Jurkat, Clone E6-1 (cell line): Measurements from ENCODE around the gene PLB1.

ENCODE experiments used
- DNase-seq: peaks from one replicate; pipeline ENCODE4 v3.0.0-alpha.2; 2011; ENCODE audit warnings: low read depth, low spot score
- H3K4me3 ChIP-seq: 2 replicates; pipeline ENCODE4 v1.5.1; 2011; ENCODE audit warnings: mild to moderate bottlenecking, low read length, control low read depth, moderate library complexity

The PLB1 gene

GRCh38 chr2:28601616-28602015 lies 105.8 kb downstream of the PLB1 start:
- no peak overlapping the region for H3K4me3 ChIP-seq
- DNase-seq = no peak

- DNase-seq = no peak
- H3K4me3 ChIP-seq = no peak overlapping the region
These were observed 106.3 kb downstream of the PLB1 start for GRCh38 chr2:28602136-28602660.

- H3K4me3 ChIP-seq = no peak overlapping the region
- DNase-seq = no peak
These were observed 107.1 kb downstream of the PLB1 start for GRCh38 chr2:28602751-28603639.

DNA sequence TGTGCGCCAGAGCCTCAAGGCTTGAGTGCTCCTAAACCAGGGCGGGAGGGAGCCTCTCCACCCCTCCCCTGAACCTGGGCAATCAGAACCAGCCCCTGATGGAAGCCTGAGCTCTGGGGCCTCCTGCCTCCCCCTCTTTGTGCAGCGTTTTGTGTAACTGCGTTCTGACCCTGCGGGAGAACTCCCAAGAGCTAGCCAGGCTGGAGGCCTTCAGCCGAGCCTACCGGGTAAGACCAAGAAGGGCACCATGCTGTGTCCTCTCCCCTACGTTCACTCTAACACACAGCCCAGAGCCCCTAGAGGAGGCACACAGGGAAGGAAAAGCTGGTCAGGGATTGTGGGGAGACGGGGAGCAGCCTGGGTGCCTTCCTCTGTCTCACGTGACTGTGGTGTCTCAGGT lies 108.0 kb downstream of the PLB1 start:
- no peak for DNase-seq
- no peak overlapping the region for H3K4me3 ChIP-seq

DNA sequence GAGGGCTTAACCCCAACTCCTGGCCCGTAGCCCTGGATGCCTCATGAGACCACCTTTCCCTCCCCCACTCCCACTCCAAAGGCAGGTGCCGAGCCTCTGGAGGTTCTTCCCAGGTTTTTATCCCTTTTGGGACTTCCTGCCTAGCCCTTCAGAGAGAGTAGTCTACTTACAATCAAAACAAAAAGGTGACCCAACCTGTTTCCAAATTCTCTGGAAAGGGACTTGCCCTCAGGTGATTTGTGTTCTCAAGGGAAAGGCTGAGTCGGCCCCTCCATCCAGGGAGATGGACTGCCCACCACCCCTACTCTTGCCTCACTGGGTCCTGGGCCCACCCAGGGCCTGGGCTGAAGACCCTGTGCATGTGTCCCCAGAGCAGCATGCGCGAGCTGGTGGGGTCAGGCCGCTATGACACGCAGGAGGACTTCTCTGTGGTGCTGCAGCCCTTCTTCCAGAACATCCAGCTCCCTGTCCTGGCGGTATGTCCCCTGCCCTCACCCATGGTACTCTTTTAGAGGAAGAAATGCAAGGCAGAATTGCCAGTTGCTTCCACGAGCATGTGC lies 108.5 kb downstream of the PLB1 start:
- no peak for DNase-seq
- H3K4me3 ChIP-seq = no peak overlapping the region

DNA sequence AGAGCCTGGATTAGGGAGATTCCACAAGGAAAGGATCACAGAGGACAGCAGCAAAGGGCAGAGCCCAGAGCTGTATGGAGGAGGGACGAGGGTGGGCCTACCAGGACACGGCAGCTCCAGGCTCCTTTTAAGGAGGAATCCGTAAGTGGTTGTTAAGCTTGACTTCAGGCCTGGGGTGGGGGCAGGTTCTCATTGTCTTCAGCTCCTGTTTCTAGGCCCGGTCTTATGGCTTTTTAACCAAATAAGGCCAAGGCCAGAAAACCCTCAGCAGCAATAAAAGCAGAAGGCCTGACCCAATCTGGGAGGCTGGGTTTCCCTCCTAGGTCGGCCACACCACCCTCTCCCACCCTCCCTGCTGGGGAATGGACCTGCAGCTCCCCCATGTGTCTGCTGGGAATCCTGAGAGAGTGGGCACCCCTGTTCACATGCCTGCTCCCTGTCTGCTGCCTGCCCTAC lies 111.2 kb downstream of the PLB1 start:
- no peak overlapping the region for H3K4me3 ChIP-seq
- DNase-seq = no peak

GRCh38 chr2:28607730-28608499 lies 112.1 kb downstream of the PLB1 start:
- no peak overlapping the region for H3K4me3 ChIP-seq
- DNase-seq = no peak

- no peak for DNase-seq
- H3K4me3 ChIP-seq = no peak overlapping the region
These were observed 112.9 kb downstream of the PLB1 start for GRCh38 chr2:28608500-28609424.

- H3K4me3 ChIP-seq = no peak overlapping the region
- no peak for DNase-seq
These were observed 114.8 kb downstream of the PLB1 start for GRCh38 chr2:28610583-28611201.

DNA sequence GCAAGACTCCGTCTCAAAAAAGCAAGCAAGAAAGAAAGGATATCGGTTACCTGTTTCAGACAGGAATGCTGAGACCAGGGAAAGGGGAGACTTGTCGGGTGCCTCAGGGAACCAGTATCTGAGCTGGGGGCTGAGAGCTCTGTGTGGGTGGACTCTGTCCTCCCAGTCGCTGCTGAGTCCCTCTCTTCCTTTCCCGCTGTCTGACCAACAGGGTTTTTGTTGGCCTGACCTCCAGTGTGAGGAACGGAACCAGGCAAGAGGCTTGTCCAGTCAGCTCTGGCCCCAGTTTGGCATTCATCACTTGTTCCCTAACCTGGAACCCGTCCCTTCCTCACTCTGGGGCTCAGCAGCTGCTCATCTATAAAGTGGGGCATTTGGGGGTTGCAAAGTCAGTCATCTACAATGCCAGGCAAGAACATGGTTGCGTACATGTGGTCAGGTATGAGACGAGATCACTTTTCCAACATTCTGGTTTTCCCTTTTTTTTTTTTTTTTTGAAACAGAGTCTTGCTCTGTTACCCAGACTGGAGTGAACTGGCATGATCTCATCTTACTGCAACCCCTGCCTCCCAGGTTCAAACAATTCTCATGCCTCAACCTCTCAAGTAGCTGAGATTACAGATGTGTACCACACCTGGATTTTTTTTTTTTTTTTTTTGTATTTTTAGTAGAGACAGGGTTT lies 116.4 kb downstream of the PLB1 start:
- no peak overlapping the region for H3K4me3 ChIP-seq
- no peak for DNase-seq

GRCh38 chr2:28613186-28613585 lies 117.3 kb downstream of the PLB1 start:
- no peak for DNase-seq
- no peak overlapping the region for H3K4me3 ChIP-seq

DNA sequence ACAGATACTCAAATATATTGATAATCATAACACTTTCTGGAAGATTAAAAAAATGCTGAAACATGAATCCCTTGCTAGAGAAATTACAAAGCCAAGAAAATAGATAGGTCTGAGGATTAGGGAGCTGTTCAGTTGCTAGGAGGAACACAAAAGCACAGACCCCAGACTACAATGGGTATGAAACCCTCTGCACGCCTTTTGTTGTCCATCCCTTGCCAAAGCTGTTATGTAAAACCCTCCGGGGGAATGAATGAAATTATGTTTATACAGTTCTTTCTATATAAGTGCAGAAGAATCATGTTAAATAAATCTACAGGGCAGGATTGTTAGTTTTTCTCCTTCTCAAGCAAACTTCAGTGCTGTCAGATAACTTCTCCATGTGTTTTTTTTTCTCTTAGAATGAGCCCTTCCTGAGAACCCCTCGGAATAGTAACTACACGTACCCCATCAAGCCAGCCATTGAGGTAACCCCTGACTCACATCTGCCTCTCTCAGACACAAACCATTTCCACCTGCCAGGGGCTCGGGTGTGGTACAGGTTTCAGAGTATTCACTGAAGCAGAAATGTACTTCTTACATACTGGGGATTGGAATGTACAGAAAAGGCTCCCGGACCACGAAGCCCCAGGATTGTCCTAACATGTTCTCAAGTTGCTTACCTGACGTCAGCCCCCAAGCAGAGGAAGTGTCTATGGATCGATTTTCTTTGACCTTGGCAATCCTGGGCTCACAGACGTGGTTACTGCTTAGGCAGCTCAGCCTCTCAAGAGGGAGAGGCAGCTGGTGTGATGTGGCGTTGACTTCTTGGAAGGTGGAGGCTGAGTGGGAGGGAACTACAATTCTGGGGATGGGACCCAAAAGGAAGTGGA lies 118.0 kb downstream of the PLB1 start:
- DNase-seq = no peak

DNA sequence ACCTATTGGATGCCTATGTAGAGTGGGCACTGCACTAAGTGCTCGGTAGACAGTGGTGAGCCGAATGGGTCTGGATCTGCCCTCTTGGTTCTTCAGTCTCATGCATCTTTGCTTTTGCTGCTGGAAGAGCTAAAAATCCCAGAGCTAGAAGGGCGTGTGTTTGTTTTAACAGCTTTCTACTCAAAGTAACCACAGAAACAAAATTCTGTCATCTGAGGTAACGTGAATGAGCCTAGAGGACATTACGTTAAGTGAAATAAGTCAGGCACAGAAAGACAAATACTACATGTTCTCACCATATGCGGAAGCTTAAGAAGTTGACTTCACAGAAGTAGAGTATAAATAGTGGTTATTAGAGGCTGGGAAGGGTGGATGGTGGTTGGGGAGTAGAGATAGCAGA lies 119.8 kb downstream of the PLB1 start:
- no peak for DNase-seq
- H3K4me3 ChIP-seq = no peak overlapping the region

More for the DNA sequence above, 118.0 kb downstream of the PLB1 start:
- no peak overlapping the region for H3K4me3 ChIP-seq

GRCh38 chr2:28616396-28616999 lies 120.6 kb downstream of the PLB1 start:
- no peak for DNase-seq
- no peak overlapping the region for H3K4me3 ChIP-seq

DNA sequence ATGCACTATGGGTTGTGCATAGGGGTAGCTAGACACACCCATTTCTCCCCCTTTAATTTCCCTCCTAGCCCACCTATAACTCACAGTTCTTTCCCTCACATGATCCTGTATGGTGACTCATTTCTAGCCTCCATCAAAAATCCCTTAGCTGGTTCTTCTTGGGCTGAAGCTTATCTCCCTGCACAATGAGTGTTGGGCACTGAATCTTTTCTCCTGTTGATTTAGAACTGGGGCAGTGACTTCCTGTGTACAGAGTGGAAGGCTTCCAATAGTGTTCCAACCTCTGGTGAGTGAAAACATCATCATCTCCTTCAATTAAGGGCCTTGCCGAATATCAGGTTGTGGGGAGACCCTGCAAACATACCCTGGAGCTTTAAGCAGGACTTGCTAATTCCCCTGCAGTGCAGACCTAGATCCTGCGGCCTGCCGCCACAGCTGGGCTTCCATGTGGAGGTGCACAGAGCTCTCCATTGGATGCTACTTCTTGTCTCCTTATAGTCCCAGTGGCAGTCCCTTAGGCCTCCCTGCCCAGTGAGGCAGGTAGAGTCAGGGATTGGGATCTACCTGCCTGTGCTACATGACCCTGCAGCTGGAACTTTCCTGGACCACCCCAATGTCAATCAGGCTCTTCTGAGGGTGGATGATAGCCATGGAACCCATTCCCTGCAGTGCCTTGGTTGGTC lies 121.8 kb downstream of the PLB1 start:
- H3K4me3 ChIP-seq = no peak overlapping the region
- no peak for DNase-seq
